HL-60 (cell line): Measurements from ENCODE around the gene CA4.

Source experiments
- DNase-seq, 2 experiments: peaks; one replicate each; pipeline ENCODE4 v3.0.0-alpha.2; 2010 to 2020; ENCODE audit warnings: low read depth in 1 of 2, low spot score in 1 of 2
- H3K27ac ChIP-seq: fragments of 250-450 bp; sonication (Bioruptor Pico); replicated peaks from 2 replicates; pipeline ENCODE4 v1.5.1; 2020; ENCODE audit warnings: mild to moderate bottlenecking, moderate library complexity
- H3K27me3 ChIP-seq: fragments of 250-450 bp; sonication (Bioruptor Pico); 2 replicates; pipeline ENCODE4 v1.5.1; 2021; ENCODE audit warnings: mild to moderate bottlenecking, moderate library complexity; ENCODE audit not compliant: insufficient read depth, poor library complexity, severe bottlenecking
- H3K4me3 ChIP-seq: replicated peaks from 2 replicates; pipeline ENCODE4 v1.5.1; 2011; ENCODE audit warnings: mild to moderate bottlenecking, control low read depth, low read length; ENCODE audit not compliant: insufficient read depth
- GABPA ChIP-seq: IDR thresholded peaks from 2 replicates; pipeline ENCODE4 v1.6.1; 2012; ENCODE audit warnings: low read depth
- POLR2AphosphoS5 ChIP-seq: IDR thresholded peaks from 2 replicates; pipeline ENCODE4 v1.6.1; 2012; ENCODE audit warnings: low read depth
- SPI1 ChIP-seq: IDR thresholded peaks from 2 replicates; pipeline ENCODE4 v1.6.1; 2012; ENCODE audit warnings: low read depth, mild to moderate bottlenecking, borderline replicate concordance
- TF ChIP-seq, protein P1 (sequence below): IDR thresholded peaks from 2 replicates; pipeline ENCODE4 v1.6.1; 2012; ENCODE audit warnings: low read depth; ENCODE audit not compliant: insufficient replicate concordance
- TF ChIP-seq, protein P2 (sequence below): IDR thresholded peaks from one replicate; pipeline ENCODE4 v1.5.1; 2011; ENCODE audit warnings: low read length, control low read depth, inconsistent platforms; ENCODE audit not compliant: insufficient read depth

CA4 gene

DNA sequence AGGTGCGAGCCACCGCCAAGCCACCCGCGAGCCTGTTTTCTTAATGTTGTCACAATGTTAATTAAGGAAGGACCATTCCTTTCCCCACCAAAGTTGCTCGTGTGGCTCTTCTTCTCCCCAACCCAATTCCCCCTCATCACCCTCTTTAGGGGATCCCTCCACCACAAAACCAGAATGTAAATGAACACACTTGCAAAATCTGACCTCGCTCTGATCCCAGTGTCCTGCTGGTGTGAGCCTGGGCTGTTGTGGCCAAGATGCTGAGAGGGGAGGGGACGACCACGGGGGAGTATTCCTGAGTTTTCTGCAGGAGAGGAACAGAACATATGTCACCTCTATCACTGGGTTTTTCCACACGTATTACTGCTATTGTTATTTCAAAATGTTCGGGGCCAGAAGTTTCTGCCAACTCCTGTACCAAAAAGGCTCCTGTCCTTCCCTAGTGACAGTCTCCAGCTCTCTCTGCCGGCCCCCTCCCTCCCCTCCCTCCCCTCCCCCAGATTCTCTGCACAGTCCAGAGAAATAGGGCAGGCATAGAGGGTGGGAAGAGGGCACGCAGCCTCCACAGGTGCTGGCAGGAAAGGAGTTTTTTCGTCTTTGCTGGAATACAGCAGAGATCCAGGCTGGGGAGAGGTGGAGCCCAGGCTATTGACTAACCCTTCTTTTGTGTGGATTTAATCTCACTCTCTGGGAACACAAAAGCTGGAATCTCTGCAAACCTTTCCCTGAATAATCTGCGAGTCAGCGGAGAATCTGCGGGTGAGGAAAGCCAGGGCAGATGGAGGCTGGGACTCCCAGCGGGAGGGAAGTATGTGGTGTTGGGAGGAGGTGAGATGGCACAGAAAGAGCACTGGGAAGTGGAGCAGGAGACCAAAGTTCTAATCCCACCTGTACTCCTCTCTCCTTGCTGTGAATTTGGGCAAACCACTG is 4.5 kb upstream of the CA4 start:
- no peak for DNase-seq

DNA sequence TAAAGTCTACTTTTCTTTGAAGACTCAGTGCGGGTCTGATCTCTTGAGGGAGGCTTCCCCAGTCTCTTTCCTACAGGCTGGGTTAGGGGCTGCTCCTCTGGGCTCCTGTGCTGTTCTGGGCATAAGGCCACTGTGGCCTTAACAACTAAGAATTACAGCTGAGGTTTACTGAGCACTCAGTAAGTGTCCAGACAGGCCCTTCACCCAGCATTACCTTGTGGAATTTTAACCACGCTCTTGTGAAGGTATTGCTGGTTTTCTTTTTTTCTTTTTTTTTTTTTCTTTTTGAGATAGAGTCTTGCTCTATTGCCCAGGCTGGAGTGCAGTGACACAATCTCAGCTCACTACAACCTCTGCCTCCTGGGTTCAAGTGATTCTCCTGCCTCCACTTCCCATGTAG is 3.6 kb upstream of the CA4 start:
- peaks cover 34% of the 10 kb centered on the region for H3K27me3 ChIP-seq
- TF ChIP-seq GABPA: no peak
- TF ChIP-seq SPI1: no peak
- TF ChIP-seq, protein P1, sequence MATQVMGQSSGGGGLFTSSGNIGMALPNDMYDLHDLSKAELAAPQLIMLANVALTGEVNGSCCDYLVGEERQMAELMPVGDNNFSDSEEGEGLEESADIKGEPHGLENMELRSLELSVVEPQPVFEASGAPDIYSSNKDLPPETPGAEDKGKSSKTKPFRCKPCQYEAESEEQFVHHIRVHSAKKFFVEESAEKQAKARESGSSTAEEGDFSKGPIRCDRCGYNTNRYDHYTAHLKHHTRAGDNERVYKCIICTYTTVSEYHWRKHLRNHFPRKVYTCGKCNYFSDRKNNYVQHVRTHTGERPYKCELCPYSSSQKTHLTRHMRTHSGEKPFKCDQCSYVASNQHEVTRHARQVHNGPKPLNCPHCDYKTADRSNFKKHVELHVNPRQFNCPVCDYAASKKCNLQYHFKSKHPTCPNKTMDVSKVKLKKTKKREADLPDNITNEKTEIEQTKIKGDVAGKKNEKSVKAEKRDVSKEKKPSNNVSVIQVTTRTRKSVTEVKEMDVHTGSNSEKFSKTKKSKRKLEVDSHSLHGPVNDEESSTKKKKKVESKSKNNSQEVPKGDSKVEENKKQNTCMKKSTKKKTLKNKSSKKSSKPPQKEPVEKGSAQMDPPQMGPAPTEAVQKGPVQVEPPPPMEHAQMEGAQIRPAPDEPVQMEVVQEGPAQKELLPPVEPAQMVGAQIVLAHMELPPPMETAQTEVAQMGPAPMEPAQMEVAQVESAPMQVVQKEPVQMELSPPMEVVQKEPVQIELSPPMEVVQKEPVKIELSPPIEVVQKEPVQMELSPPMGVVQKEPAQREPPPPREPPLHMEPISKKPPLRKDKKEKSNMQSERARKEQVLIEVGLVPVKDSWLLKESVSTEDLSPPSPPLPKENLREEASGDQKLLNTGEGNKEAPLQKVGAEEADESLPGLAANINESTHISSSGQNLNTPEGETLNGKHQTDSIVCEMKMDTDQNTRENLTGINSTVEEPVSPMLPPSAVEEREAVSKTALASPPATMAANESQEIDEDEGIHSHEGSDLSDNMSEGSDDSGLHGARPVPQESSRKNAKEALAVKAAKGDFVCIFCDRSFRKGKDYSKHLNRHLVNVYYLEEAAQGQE: no peak
- TF ChIP-seq, protein P2, sequence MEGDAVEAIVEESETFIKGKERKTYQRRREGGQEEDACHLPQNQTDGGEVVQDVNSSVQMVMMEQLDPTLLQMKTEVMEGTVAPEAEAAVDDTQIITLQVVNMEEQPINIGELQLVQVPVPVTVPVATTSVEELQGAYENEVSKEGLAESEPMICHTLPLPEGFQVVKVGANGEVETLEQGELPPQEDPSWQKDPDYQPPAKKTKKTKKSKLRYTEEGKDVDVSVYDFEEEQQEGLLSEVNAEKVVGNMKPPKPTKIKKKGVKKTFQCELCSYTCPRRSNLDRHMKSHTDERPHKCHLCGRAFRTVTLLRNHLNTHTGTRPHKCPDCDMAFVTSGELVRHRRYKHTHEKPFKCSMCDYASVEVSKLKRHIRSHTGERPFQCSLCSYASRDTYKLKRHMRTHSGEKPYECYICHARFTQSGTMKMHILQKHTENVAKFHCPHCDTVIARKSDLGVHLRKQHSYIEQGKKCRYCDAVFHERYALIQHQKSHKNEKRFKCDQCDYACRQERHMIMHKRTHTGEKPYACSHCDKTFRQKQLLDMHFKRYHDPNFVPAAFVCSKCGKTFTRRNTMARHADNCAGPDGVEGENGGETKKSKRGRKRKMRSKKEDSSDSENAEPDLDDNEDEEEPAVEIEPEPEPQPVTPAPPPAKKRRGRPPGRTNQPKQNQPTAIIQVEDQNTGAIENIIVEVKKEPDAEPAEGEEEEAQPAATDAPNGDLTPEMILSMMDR: no peak
- no peak for TF ChIP-seq POLR2AphosphoS5
- no peak overlapping the region for H3K4me3 ChIP-seq
- no peak overlapping the region for H3K27ac ChIP-seq
- DNase-seq: no peak

More for the DNA sequence above, 4.5 kb upstream of the CA4 start:
- TF ChIP-seq POLR2AphosphoS5 (no peak), SPI1 (no peak), GABPA (no peak)
- TF ChIP-seq, protein P2: no peak
- TF ChIP-seq, protein P1: no peak
- peaks cover 32% of the 10 kb centered on the region for H3K27me3 ChIP-seq
- no peak overlapping the region for H3K4me3 ChIP-seq
- H3K27ac ChIP-seq: no peak overlapping the region

DNA sequence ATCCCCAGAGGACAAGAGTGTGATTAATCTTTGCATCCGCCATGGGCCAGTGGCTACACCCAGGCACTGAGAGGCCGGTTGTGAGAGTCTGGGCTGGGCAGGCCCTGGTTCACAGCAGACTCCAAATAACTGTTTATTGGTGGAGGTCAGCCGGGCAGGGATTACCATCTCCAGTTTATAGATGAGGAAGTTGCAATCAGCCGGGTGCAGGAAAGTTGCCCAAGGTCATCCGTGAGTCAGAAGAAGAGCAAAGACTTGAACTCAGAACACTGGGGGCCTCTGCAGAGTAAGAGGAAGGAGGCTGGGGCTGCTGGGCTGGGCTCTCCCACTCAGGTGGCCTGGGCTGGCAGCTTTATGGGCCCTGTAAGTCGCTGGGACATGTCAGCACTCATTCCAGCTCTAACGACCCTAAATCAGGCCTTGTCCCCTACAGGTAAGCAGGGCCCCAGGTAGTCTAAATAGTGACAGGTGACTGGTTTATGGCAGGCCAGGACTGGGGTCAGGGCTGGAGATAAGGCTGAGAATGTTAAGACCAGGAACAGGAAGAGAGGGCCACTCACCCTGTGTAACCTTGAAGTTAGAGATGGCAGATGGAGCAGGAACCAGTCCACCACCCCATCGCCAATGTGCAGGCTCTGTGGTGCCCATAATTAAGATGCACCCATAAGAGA is 2.1 kb upstream of the CA4 start:
- Histone ChIP-seq H3K27me3 (peaks cover 34% of the 10 kb centered on the region), H3K4me3 (no peak overlapping the region), H3K27ac (no peak overlapping the region)
- peak in 1 of 2 experiments; percentile 69 for DNase-seq
- TF ChIP-seq, protein P1: no peak
- no peak for TF ChIP-seq GABPA
- TF ChIP-seq SPI1: no peak
- TF ChIP-seq POLR2AphosphoS5: no peak
- TF ChIP-seq, protein P2: no peak
